Skin epidermis (tissue), 12 donors: ENCODE data around the gene SORD.
A peak's percentile ranks its signal among the peaks of the same experiment; 100 is the strongest.
"Not testable (repeated sequence)": the region's sequence is repeated elsewhere in the genome, so short reads cannot be mapped to it uniquely, and the experiment has no call there.

ENCODE experiments used
- H3K27ac ChIP-seq, 21 experiments: fragments of 200-600 bp; sonication (generic) in 11 of 21; one replicate each; pipeline ENCODE4 v1.5.0; 2020; ENCODE audit warnings: mild to moderate bottlenecking in 3 of 21, inconsistent platforms in 2 of 21, moderate library complexity in 2 of 21
- H3K4me3 ChIP-seq, 7 experiments: fragments of 200-600 bp; sonication (generic) in 2 of 7; one replicate each; pipeline ENCODE4 v1.5.0; 2020; ENCODE audit warnings: inconsistent platforms in 2 of 7, mild to moderate bottlenecking in 2 of 7, moderate library complexity in 1 of 7

Gene SORD

DNA sequence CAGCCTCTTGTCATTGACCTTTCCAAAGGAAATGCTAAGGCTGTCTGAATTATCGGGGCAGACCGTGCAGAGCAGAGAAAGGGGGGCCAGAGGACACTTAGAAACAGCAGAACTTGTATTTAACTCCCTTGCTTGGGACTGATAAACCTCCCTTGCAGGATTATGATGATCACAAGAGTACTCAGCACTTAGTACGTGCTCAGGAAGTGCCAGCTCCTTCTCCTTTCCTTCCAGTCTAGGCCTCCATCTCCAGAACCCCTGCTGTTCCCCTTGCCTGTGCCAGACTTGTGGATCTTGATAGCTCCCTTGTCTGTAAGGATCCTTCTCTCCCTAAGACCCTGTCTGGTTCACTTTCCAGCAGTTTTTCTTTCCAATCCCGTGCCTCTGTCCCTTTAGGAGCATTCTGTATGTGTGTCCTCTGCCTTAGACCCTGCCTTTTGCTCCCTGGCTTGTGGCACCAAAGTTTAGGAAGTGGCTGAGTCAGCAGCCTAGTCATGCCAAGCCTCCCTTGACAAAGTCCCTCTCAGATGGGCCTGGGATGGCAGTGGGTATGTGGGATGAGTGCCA lies 747 bp downstream of the SORD start:
- peak overlapping the region; percentile 48 to 85 (median 64) for H3K4me3 ChIP-seq
- peak overlapping the region in 16 of 21 experiments; percentile 15 to 85 (median 76) for H3K27ac ChIP-seq

DNA sequence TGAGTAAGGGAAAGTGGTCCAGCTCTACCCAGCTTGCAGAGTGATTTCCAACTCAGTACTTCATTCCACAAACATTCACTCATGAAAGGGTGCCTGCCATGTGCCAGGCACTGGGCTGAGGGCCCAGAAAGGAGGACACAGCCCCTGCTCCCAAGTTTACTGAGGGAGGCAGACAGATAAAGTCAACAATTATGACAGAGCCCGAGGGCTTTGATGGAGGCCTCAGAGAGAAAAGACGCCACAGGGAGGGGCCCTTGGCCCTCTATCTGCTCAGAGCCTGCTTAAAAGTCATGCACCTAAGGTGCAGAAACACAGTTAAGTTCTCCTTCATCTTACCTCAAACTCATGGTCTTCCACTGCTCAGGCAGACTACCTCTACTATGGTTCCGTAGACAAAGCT lies 1.7 kb downstream of the SORD start:
- not testable (repeated sequence) for H3K27ac ChIP-seq

DNA sequence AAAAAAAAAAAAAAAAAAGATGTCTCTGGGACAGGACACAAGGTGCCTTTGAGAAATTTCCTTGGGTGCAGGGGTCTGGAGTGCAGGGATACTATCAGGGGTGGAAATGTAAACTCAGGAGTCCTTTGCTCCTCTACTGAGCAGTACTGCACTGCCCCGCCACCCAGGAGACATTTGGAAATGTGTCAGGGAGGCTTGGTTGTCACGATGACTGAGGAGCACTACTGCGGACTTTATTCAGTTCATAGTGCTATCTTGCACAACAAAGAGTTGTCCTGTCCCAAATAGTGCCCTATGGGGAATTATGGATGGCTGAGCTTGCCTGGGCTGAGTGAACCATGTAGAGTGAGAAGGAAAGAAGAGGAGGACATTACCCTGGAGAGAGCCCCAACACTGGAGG lies 2.6 kb downstream of the SORD start:
- not testable (repeated sequence) for H3K4me3 ChIP-seq, H3K27ac ChIP-seq

More for the DNA sequence above, 1.7 kb downstream of the SORD start:
- not testable (repeated sequence) for H3K4me3 ChIP-seq

DNA sequence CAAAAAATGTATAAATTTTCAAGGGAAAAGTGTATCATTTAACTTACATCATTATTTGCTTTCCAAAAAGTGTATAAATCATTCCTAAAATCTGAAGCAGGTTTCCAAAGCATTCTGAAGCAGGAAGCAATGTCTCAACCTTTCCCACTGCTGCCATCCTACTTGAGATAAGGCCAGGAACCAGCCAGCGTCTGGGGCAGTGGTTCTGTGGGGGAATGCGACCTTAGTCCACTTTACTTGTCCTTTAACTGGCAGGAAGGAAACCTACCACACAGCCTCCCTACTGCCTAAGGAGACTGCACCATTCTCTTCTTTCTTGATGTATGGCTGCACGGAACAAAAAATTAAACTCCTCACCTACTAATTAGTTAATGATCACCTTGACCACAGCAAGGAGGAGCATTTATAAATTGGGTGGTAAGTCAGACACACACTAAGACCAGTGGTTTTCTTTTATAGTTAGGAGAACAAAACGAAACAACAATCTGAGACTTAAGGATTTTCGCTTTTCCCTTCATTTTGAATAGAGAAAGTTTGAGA lies 3.7 kb downstream of the SORD start:
- H3K4me3 ChIP-seq = no peak overlapping the region
- no peak overlapping the region for H3K27ac ChIP-seq

DNA sequence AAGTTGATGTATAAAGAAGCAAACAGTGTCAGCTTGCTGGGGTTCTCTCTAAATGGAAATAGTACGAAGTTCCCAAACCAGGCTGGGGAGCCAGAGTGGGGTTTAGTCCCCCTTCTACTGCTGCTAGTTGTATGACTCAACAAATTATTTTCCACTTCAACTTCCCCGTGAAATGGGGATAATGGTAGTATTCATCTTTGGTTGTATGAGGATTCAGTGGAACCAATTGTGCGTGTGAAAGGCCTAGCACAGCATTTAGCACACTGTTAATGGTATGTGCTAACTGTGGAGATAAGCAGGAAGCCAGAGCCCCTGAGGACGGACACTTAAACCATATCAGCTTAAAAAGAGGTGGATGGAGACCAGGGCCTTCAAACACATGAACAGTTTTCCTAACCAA lies 4.2 kb downstream of the SORD start:
- H3K27ac ChIP-seq = no peak overlapping the region
- H3K4me3 ChIP-seq = no peak overlapping the region

DNA sequence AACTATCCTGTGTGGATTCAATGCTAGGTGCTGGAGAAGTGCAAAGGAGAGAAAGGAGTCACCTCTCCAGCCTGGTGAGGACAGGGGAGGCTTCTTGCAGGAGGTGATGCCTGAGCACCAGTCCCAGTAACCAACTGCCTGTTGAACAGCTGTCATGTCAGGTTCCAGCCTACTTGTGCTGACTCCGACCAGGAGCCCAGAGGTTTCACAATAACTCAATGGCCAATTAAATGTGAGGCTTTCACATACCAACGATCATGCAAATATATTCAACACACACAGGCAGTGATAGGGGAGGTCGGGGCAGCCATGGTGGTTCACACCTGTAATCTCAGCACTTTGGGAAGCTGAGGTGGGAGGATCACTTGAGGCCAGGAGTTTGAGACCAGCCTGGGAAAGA lies 7.7 kb downstream of the SORD start:
- no peak overlapping the region for H3K27ac ChIP-seq

DNA sequence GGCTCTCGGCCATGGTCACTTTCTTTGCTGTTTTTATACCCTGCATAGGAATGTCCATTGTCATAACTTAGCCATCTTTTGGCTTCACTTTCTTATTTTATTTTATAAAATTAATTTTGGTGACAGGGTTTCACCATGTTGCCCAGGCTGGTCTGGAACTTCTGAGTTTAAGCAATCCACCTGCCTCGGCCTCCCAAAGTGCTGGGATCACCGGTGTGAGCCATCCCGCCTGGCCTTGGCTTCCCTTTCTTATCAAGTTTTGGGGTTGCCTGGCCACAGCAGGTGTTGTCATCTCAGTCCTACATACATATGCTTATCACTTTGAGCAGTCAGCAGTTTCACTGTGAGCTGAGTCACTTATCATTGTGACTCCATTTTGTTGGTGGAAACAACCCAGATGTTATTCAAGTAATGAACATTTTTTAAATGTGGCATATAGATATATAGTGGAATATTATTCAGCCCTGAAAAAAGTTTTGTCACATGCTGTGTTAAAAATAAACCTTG lies 8.6 kb downstream of the SORD start:
- H3K27ac ChIP-seq, H3K4me3 ChIP-seq: not testable (repeated sequence)

More for the DNA sequence above, 7.7 kb downstream of the SORD start:
- H3K4me3 ChIP-seq = no peak overlapping the region

DNA sequence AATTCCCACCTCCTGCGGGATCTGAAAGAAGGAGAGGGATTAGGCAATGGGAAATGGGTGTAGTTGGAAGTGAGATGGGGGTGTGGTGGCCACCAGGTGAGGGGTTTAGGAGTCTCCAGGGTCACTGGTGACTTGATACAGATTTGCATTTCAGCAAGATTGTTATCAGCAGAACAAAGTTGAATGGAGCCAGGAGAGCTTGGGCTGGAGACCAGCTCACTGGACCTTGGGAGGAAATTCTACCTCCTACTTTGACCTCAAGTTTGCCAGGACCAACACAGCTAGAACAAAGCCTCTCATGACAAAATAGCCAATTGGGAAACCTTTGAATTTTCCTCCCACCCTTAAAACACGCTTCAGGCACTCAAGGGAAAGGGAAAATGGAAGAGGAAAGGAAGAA lies 9.5 kb downstream of the SORD start:
- H3K4me3 ChIP-seq, H3K27ac ChIP-seq: not testable (repeated sequence)

DNA sequence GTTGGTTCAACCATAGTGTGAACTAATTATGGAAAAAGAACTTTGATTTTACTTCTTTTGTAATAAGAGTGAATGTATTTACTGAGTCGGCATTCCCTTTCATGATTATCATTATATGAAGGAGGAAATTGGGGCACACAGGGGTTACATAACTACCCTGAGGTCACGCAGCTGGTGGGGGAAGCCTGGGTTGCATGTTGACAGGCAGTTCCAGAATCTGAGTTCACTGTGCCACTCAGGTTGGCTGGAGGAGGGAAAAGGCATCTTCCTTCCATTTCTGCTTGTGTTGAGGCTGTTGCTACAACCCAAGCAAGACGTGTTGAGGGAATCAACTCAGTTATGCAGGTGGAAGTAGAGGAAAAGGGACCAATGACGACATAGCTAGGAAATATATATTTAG lies 11.1 kb downstream of the SORD start:
- not testable (repeated sequence) for H3K27ac ChIP-seq, H3K4me3 ChIP-seq

DNA sequence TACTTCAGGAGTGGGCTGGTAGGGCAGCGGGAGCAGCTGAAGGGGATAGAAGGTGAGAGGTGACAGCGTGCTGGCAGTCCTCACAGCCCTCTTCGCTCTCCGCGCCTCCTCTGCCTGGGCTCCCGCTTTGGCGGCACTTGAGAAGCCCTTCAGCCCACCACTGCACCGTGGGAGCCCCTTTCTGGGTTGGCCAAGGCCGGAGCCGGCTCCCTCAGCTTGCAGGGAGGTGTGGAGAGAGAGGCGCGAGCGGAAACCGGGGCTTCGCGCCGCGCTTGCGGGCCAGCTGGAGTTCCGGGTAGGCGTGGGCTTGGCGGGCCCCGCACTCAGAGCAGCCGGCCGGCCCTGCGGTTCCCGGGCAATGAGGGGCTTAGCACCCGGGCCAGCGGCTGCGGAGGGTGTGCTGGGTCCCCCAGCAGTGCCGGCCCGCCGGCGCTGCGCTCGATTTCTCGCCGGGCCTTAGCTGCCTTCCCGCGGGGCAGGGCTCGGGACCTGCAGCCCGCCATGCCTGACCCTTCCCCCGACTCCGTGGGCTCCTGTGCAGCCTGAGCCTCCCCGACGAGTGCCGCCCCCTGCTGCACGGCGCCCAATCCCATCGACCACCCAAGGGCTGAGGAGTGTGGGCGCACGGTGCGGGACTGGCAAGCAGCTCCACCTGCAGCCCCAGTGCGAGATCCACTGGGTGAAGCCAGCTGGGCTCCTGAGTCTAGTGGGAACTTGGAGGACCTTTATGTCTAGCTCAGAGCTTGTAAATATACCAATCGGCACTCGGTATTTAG lies 11.8 kb downstream of the SORD start:
- H3K4me3 ChIP-seq, H3K27ac ChIP-seq: not testable (repeated sequence)

DNA sequence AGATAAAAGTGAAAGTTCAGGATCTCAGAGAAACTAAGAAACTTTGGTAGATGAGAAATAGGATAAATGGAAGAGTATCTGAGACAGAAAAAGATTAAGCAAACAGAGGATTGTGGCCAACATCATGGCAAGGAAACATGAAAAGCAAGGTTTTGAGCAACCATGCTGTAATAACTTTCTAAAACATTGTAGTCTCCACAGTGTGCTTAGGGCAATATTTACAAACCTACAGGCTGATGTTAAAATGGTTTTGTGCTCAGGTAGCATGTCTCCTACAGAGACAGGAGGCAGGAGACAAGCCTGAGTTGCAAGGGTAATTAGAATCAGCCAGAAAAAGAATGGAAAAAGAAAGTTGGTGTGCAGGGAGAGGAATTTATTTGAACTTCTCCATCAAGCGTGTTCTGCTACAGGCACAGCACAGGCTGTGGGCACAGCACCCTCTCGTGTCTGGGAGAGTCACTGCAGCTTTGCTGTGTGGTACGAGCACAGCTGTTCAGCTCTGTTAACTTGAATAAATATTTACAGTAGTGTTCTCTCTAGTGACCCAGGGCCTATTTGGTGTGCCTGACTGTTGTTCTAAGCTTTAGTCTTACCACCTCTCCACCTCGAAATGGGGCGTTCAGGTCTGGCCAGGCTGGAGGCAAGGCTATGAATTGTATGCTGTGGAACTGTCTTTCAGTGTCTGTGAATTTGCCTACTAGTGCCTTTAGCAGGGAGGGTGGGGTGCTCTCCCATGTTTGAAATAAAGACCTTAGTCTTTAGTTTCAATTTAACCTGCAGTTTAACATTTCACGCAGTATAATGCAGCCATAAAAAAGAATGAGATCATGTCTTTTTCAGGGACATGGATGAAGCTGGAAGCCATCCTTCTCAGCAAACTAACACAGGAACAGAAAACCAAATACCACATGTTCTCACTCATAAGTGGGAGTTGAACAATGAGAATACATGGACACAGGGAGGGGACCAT lies 14.1 kb downstream of the SORD start:
- H3K27ac ChIP-seq, H3K4me3 ChIP-seq: not testable (repeated sequence)

DNA sequence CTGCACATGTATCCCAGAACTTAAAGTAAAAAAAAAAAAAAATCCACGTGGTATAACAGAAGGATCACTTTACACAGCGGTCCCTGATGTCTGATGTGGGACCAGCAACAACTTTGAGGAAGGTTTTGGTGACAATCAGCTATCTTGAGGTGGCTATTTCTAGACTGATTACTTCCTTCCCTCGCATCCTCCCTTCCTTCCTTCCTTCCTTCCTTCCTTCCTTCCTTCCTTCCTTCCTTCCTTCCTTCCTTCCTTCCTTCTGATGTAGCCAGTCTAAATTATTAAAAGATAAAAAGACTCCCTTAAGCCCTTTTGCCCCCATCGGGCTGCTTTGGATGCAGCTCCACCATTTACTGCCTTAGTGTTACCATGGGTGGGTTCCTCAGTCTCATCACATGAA lies 14.9 kb downstream of the SORD start:
- Histone ChIP-seq H3K4me3 (no peak overlapping the region), H3K27ac (no peak overlapping the region)

DNA sequence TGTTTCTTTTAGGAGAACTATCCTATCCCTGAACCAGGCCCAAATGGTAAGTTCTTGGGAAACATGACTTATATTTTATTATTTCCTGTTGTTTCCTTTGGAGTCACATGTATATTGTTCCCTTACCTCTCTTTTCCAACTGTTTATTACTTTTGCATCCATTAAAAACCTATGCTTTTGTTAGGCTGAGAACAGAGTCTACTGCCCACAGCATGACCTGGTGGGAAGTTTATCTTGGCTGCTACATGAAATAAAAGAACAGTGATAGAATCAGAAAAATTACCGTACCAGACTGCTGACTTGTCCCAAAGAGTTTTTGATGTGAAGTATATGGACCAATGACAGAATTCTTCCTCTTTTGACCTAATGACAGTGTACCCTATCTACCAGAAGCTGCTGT lies 17.4 kb downstream of the SORD start:
- not testable (repeated sequence) for H3K4me3 ChIP-seq, H3K27ac ChIP-seq

DNA sequence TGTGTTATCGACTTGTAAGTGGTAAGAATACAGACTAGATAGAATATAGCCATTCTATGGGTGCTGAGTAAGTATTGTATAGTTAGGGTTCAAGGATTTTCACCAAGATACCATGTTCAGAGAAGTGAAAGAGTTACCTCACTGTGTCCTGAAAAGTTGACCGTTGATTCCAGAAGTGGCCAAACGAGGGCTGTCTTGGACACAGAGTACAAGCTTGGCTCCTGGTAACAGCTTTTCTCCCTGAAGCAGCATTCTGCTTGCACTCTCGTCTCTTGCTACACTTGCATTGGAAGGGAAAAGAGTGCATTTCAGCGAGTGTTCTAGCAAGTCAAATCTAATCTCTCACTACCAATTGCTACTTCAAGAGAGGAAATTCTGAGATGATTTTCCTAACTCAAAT lies 18.5 kb downstream of the SORD start:
- not testable (repeated sequence) for H3K4me3 ChIP-seq, H3K27ac ChIP-seq

DNA sequence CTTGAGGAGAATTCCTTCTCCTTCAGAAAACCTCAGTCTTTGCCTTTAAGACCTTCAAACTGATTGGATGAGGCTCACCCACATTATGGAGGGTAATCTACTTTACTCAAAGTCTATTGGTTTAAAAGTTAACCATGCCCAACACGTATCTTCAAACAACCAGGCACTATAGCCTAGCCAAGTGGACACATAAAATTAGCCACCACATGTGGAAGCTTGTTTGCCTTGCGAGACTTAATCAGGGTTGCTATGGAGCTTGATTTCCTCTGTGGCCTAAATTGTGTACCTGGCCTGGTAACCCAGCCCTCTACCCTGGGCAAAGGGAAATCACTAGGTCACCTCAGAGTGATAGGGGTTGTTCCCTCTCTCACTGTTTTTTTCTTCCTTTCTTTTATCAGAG lies 19.9 kb downstream of the SORD start:
- not testable (repeated sequence) for H3K4me3 ChIP-seq

DNA sequence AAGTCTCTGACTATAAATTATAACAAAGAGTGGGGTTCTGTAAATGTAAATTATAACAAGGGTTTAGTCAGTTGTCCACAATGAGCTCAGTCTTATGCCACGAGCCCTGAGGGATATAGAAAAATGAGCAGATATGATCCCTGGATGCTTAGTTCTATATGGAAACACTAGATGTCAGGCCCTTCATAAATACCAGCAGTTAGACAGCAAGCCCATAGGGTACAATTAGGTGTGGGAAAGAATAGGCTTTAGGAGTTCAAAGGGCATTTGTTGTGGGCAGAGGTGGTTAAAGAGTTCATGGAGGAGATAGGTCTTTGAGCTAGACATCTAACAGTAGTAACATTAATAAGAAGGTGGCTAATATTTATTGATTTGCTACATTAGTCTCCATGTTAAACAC lies 21.3 kb downstream of the SORD start:
- H3K27ac ChIP-seq, H3K4me3 ChIP-seq: not testable (repeated sequence)

More for the DNA sequence above, 19.9 kb downstream of the SORD start:
- not testable (repeated sequence) for H3K27ac ChIP-seq

DNA sequence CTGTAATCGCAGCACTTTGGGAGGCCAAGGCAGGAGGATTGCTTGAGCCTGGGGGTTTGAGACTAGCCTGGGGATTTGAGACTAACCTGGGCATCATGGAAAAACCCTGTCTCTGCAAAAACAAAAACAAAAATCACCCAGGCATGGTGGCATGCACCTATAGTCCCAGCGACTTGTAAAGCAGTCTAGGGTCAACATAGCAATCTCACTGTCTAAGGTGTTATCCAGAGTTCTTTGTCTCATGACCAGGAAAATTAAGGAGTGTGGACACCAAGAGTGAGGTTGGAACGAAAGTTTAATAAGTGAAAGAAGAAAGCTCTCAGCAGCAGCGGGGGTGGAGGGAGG lies 25.4 kb downstream of the SORD start:
- H3K27ac ChIP-seq = peak overlapping the region in 7 of 21 experiments; percentile 2 to 75 (median 53)
- not testable (repeated sequence) for H3K4me3 ChIP-seq

DNA sequence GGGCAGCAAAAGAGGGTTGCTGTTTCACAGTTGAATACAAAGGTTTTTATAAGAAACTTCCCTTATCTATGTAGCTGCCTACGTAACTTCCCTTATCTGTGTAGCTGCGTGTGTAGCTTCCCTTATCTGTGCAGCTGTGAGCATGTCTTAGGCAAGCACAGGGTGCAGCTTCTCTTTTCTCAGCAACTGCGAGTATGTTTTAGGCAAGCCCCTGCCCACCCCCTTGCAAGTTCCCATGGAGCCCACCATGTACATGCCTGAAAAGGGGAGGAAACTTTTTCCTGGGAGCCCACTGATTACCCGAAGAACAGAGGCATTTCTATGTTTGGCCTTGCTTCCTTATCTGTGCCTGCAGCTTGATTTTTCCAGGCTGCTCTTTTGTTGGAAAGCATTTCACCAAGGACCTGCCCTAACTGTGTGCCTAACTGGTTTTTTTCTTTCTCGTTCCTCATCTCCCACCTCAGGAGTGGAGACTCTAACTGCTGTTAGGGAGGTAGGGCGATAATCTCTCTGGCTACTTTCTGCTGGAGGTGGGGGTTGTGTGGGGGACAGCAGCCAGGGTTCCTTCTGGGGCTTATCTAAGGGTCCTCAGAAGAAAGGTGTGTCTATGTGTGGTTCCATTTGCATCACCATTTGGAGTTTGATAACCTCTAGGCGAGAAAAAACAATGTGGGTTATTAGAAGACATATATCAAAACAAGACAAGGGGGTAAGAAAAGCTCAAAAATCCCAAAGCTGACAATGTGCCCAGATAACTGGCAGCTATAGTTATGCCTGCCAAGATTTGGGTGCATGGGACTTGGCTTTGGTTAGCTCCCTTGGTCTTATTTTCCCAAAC lies 26.0 kb downstream of the SORD start:
- Histone ChIP-seq H3K27ac (peak overlapping the region in 12 of 21 experiments; percentile 9 to 75 (median 52)), H3K4me3 (no peak overlapping the region)

DNA sequence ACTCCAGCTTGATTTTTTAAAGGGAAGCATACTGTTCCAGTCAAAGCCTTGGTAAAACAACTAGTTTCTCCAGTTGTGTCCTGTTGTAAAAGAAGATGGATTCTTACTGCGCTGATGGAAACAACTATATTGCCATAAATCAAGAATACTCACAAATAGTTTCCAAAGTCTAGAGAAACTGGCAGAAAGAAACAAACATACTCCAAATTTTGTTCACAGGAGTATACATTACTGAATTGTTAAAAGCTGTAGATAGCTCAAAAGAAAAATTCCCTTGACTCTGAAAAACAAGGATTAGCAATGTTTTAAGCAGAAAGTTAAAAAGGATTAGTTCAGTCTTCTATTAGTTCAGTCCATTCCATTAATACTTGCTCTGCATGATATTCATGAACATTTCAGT lies 27.6 kb downstream of the SORD start:
- no peak overlapping the region for H3K4me3 ChIP-seq
- no peak overlapping the region for H3K27ac ChIP-seq
